Stomach (tissue), 4 donors: ENCODE results near the gene ZNF519.
"Not testable (repeated sequence)": the region's sequence is repeated elsewhere in the genome, so short reads cannot be mapped to it uniquely, and the experiment has no call there.

Experiments used
- CTCF ChIP-seq, 7 experiments: fragments of 450-650 bp in 4 of 7; fragments of 200-600 bp in 3 of 7; sonication (generic) in 3 of 7; IDR thresholded peaks; one replicate each; pipeline ENCODE4 v1.5.1; 2016 to 2019; ENCODE audit warnings: antibody characterized with exemption in 7 of 7, control low read depth in 2 of 7, mild to moderate bottlenecking in 1 of 7
- POLR2A ChIP-seq, 4 donors: fragments of 450-650 bp; IDR thresholded peaks; one replicate each; pipeline ENCODE4 v1.6.1; 2016; ENCODE audit warnings: antibody characterized with exemption in 4 of 4, control low read depth in 2 of 4, mild to moderate bottlenecking in 1 of 4, moderate library complexity in 1 of 4

- TF ChIP-seq CTCF, POLR2A (IDR thresholded peaks at IDR 0.05): not testable (repeated sequence)
Measured at GRCh38 chr18:14150766-14151165, 18.5 kb upstream of the ZNF519 start.
